H1 (cell line): Measurements from ENCODE around the gene CAMTA1. TPM values are rescaled to one million over a fixed set of nuclear protein-coding genes. Genes with fewer than 3 reads are reported as not detected.

ENCODE experiments used
- CTCF ChIA-PET: fragments of 300-600 bp; sonication (Branson Sonifier 250); formaldehyde crosslinking; loops from one replicate; lab custom pipeline; 2021; ENCODE audit not compliant: partially characterized antibody; lab: Charles Lee
- POLR2A ChIA-PET: fragments of 300-600 bp; sonication (Branson Sonifier 250); formaldehyde crosslinking; loops from one replicate; lab custom pipeline; 2021; ENCODE audit warnings: inconsistent platforms; ENCODE audit not compliant: partially characterized antibody; lab: Charles Lee
- DNase-seq, 2 experiments: peaks; one replicate each; pipeline versions ENCODE4 v3.0.0 to v3.0.0-alpha.2; 2010 to 2022; ENCODE audit warnings: low spot score in 2 of 2, low read depth in 1 of 2, mixed read lengths in 1 of 2
- FAIRE-seq: peaks from 2 replicates; lab custom pipeline; 2011; peaks lifted over from hg19 to GRCh38; lab: Jason Lieb, UNC
- H2AFZ ChIP-seq: 2 replicates; pipeline ENCODE4 v1.8.1; 2012; ENCODE audit warnings: low read length, inconsistent platforms
- H2AK5ac ChIP-seq: 2 replicates; pipeline ENCODE4 v1.6.1; 2013; ENCODE audit warnings: low read depth, low read length
- H2BK120ac ChIP-seq: replicated peaks from 2 replicates; pipeline ENCODE3; 2013; ENCODE audit warnings: low read depth, low read length, inconsistent platforms
- H2BK12ac ChIP-seq: 2 replicates; pipeline ENCODE4 v1.6.1; 2013; ENCODE audit warnings: low read depth, low read length
- H2BK15ac ChIP-seq: 2 replicates; pipeline ENCODE4 v1.6.1; 2013; ENCODE audit warnings: low read length
- H2BK20ac ChIP-seq: 2 replicates; pipeline ENCODE4 v1.6.1; 2013; ENCODE audit warnings: low read length
- H2BK5ac ChIP-seq: 2 replicates; pipeline ENCODE4 v1.6.1; 2013; ENCODE audit warnings: low read depth, low read length
- H3K14ac ChIP-seq: 2 replicates; pipeline ENCODE4 v1.6.1; 2013; ENCODE audit warnings: inconsistent platforms; ENCODE audit not compliant: insufficient read length
- H3K18ac ChIP-seq: 2 replicates; pipeline ENCODE4 v1.6.1; 2013; ENCODE audit warnings: low read length; ENCODE audit errors: extremely low read depth
- H3K23ac ChIP-seq: 2 replicates; pipeline ENCODE4 v1.6.1; 2013; ENCODE audit warnings: inconsistent platforms; ENCODE audit not compliant: insufficient read length
- H3K23me2 ChIP-seq: 2 replicates; pipeline ENCODE4 v1.6.1; 2013; ENCODE audit warnings: low read depth, low read length
- H3K27ac ChIP-seq: 2 replicates; pipeline ENCODE4 v1.6.1; 2011; ENCODE audit warnings: low read depth, low read length, inconsistent platforms
- H3K27me3 ChIP-seq, 4 experiments: replicated peaks in 1 of 4; 1 replicate in 1 of 4; 2 replicates in 3 of 4; pipeline versions ENCODE4 v1.6.1 to v1.8.1; 2011 to 2013; ENCODE audit warnings: low read length in 3 of 4, mild to moderate bottlenecking in 3 of 4, inconsistent platforms in 2 of 4, mixed read lengths in 2 of 4, moderate library complexity in 1 of 4; ENCODE audit not compliant: control insufficient read depth in 3 of 4, insufficient read depth in 3 of 4; ENCODE audit errors: extremely low read depth in 1 of 4
- H3K36me3 ChIP-seq, 4 experiments: 2 replicates each; pipeline versions ENCODE4 v1.6.1 to v1.8.1; 2011 to 2013; ENCODE audit warnings: mild to moderate bottlenecking in 4 of 4, low read length in 3 of 4, moderate library complexity in 2 of 4, control low read depth in 1 of 4, inconsistent platforms in 1 of 4; ENCODE audit not compliant: insufficient read depth in 4 of 4, control insufficient read depth in 2 of 4
- H3K4ac ChIP-seq: replicated peaks from 2 replicates; pipeline ENCODE3; 2013; ENCODE audit warnings: low read length, low read depth, mixed read lengths, inconsistent platforms; ENCODE audit not compliant: insufficient read length
- H3K4me1 ChIP-seq, 4 experiments: replicated peaks in 1 of 4; 1 replicate in 1 of 4; 2 replicates in 3 of 4; pipeline versions ENCODE4 v1.6.1 to v1.8.1; 2011 to 2013; ENCODE audit warnings: low read length in 3 of 4, inconsistent platforms in 2 of 4, mixed read lengths in 1 of 4; ENCODE audit not compliant: insufficient read depth in 4 of 4, control insufficient read depth in 3 of 4
- H3K4me2 ChIP-seq, 2 experiments: 2 replicates each; pipeline versions ENCODE4 v1.6.1 to v1.8.1; 2011 to 2013; ENCODE audit warnings: low read depth in 2 of 2, low read length in 2 of 2, control low read depth in 1 of 2, inconsistent platforms in 1 of 2, mild to moderate bottlenecking in 1 of 2; ENCODE audit not compliant: insufficient read depth in 1 of 2
- H3K4me3 ChIP-seq, 4 experiments: fragments of 200-600, 300-600 bp in 1 of 4; sonication (generic), shearing (Covaris generic), sonication (Bioruptor Twin) in 1 of 4; 2 replicates each; pipeline versions ENCODE4 v1.5.1 to v1.8.1; 2011 to 2016; ENCODE audit warnings: low read length in 4 of 4, low read depth in 3 of 4, control low read depth in 2 of 4, inconsistent platforms in 2 of 4, mild to moderate bottlenecking in 2 of 4, mixed read lengths in 1 of 4, moderate library complexity in 1 of 4; ENCODE audit not compliant: insufficient read depth in 2 of 4; ENCODE audit errors: extremely low read depth in 1 of 4
- H3K56ac ChIP-seq: replicated peaks from 2 replicates; pipeline ENCODE3; 2013; ENCODE audit warnings: low read depth, mild to moderate bottlenecking, mixed read lengths, low read length, inconsistent platforms; ENCODE audit not compliant: insufficient read length
- H3K79me1 ChIP-seq: 2 replicates; pipeline ENCODE4 v1.6.1; 2013; ENCODE audit warnings: low read depth, low read length, control low read depth
- H3K79me2 ChIP-seq, 2 experiments: 2 replicates each; pipeline versions ENCODE4 v1.6.1 to v1.8.1; 2012 to 2013; ENCODE audit warnings: low read length in 2 of 2, mild to moderate bottlenecking in 2 of 2, inconsistent platforms in 1 of 2; ENCODE audit not compliant: insufficient read depth in 2 of 2, control insufficient read depth in 1 of 2
- H3K9ac ChIP-seq, 4 experiments: replicated peaks in 1 of 4; 1 replicate in 1 of 4; 2 replicates in 3 of 4; pipeline versions ENCODE4 v1.6.1 to v1.8.1; 2011 to 2013; ENCODE audit warnings: low read depth in 3 of 4, low read length in 3 of 4, control low read depth in 2 of 4, mild to moderate bottlenecking in 2 of 4, moderate library complexity in 2 of 4, inconsistent platforms in 1 of 4; ENCODE audit errors: extremely low read depth in 1 of 4
- H3K9me3 ChIP-seq, 2 experiments: 2 replicates each; pipeline versions ENCODE4 v1.6.1 to v1.8.1; 2012 to 2013; ENCODE audit warnings: mild to moderate bottlenecking in 2 of 2, moderate library complexity in 2 of 2, control low read depth in 1 of 2, inconsistent platforms in 1 of 2, low read depth in 1 of 2, low read length in 1 of 2, mixed read lengths in 1 of 2; ENCODE audit not compliant: insufficient read depth in 2 of 2
- H4K20me1 ChIP-seq, 2 experiments: replicated peaks in 1 of 2; 2 replicates each; pipeline versions ENCODE3 to v1.8.1; 2011 to 2013; ENCODE audit warnings: inconsistent platforms in 2 of 2, low read length in 2 of 2, mild to moderate bottlenecking in 1 of 2; ENCODE audit not compliant: insufficient read depth in 2 of 2, control insufficient read depth in 1 of 2
- H4K5ac ChIP-seq: 2 replicates; pipeline ENCODE4 v1.6.1; 2013; ENCODE audit warnings: low read length, low read depth, mixed read lengths, inconsistent platforms; ENCODE audit not compliant: insufficient read length
- H4K8ac ChIP-seq: 2 replicates; pipeline ENCODE4 v1.8.0; 2013; ENCODE audit warnings: mild to moderate bottlenecking, moderate library complexity, low read length, inconsistent platforms; ENCODE audit not compliant: insufficient read depth; ENCODE audit errors: extremely low read depth
- H4K91ac ChIP-seq: replicated peaks from 2 replicates; pipeline ENCODE3; 2013; ENCODE audit warnings: low read length, mixed read lengths, inconsistent platforms; ENCODE audit not compliant: insufficient read length
- ATF2 ChIP-seq: IDR thresholded peaks from 2 replicates; pipeline ENCODE4 v1.6.1; 2012; ENCODE audit warnings: low read length, inconsistent platforms
- BACH1 ChIP-seq: IDR thresholded peaks from 2 replicates; pipeline ENCODE4 v1.6.1; 2012; ENCODE audit warnings: low read length, improper control_type of control experiment
- CHD1 ChIP-seq: IDR thresholded peaks from 2 replicates; pipeline ENCODE4 v1.6.1; 2012; ENCODE audit warnings: low read depth, low read length, improper control_type of control experiment
- CHD2 ChIP-seq: IDR thresholded peaks from 2 replicates; pipeline ENCODE4 v1.6.1; 2012; ENCODE audit warnings: low read length, improper control_type of control experiment
- EGR1 ChIP-seq: IDR thresholded peaks from 2 replicates; pipeline ENCODE4 v1.6.1; 2011; ENCODE audit warnings: low read depth, low read length, borderline replicate concordance
- KDM4A ChIP-seq: IDR thresholded peaks from one replicate; pipeline ENCODE4 v1.7.1; 2012; ENCODE audit warnings: low read depth, mild to moderate bottlenecking, moderate library complexity, low read length, inconsistent platforms; ENCODE audit not compliant: severe bottlenecking
- POLR2A ChIP-seq, 2 experiments: IDR thresholded peaks; 1 replicate in 1 of 2; 2 replicates in 1 of 2; pipeline ENCODE4 v1.6.1; 2011; ENCODE audit warnings: low read depth in 2 of 2, low read length in 2 of 2, mild to moderate bottlenecking in 2 of 2; ENCODE audit errors: control extremely low read depth in 1 of 2
- POU5F1 ChIP-seq: IDR thresholded peaks from 2 replicates; pipeline ENCODE4 v1.6.1; 2011; ENCODE audit warnings: low read depth, mild to moderate bottlenecking, low read length, moderate library complexity
- RXRA ChIP-seq: IDR thresholded peaks from 2 replicates; pipeline ENCODE4 v1.6.1; 2011; ENCODE audit warnings: low read depth, mild to moderate bottlenecking, low read length, moderate library complexity; ENCODE audit not compliant: insufficient read depth
- SAP30 ChIP-seq: fragments of 300-600 bp; sonication (generic); IDR thresholded peaks from 2 replicates; pipeline ENCODE4 v1.7.1; 2012; ENCODE audit warnings: low read length, moderate library complexity, mild to moderate bottlenecking, inconsistent platforms; ENCODE audit not compliant: insufficient read depth, insufficient replicate concordance
- SIX5 ChIP-seq: IDR thresholded peaks from 2 replicates; pipeline ENCODE4 v1.6.1; 2011; ENCODE audit warnings: mild to moderate bottlenecking, low read depth, low read length
- TAF1 ChIP-seq: IDR thresholded peaks from 2 replicates; pipeline ENCODE4 v1.6.1; 2011; ENCODE audit warnings: mild to moderate bottlenecking, low read depth, low read length
- WGBS, 2 experiments: shearing (Covaris generic) in 1 of 2; methylation state at CpG; one replicate each; pipeline versions ENCODE4 v1.1.6 to v1.1.7; 2013 to 2015; ENCODE audit warnings: low lambda C conversion rate in 2 of 2, mixed read lengths in 2 of 2, inconsistent platforms in 1 of 2, low coverage in 1 of 2, missing lambda C conversion rate in 1 of 2; ENCODE audit not compliant: insufficient replicate concordance in 2 of 2, insufficient coverage in 1 of 2, insufficient read length in 1 of 2; ENCODE audit errors: extremely low coverage in 1 of 2, missing lambda C conversion rate in 1 of 2; 5-methylcytosine and 5-hydroxymethylcytosine counted together
- polyA plus RNA-seq, 7 experiments: library from polyadenylated mRNA; depleted of rRNA in 3 of 7; stranded (reverse) in 5 of 7; unstranded in 2 of 7; fragments of >200 nt in 5 of 7; fragments of 200-250 nt in 2 of 7; gene quantifications; 1 replicate in 5 of 7; 2 replicates in 1 of 7; 4 replicates in 1 of 7; pipeline versions ENCODE4 v1.2.1 to v1.2.3, GENCODE V29; 2011 to 2013; ENCODE audit warnings: missing spikeins in 2 of 7, mixed read lengths in 2 of 7
- total RNA-seq: library from RNA; stranded (reverse); fragmentation: NEBNext Ultra II Directional; extraction: Animal tissue kit (Norgen Biotek cat#: 25700); gene quantifications from 2 replicates; pipeline ENCODE4 v1.2.1, GENCODE V29; 2021

Gene CAMTA1
- total and polyA plus RNA-seq, 2 of the 8 experiments (the other 6 are each of a cell fraction or from before 2014, with no cell fraction given): 65.0 to 119 TPM

GRCh38 chr1:6996866-6997265 is 211.6 kb downstream of the CAMTA1 start:
- Histone ChIP-seq H2BK12ac (no peak overlapping the region), H2BK120ac (no peak overlapping the region), H4K91ac (no peak overlapping the region), H3K14ac (no peak overlapping the region), H3K18ac (no peak overlapping the region; the same call in 1 of the 2 replicates), H4K8ac (no peak overlapping the region), H3K56ac (no peak overlapping the region), H3K36me3 (no peaks in the 10 kb centered on the region), H3K27ac (no peak overlapping the region), H2BK20ac (no peak overlapping the region), H2AK5ac (no peak overlapping the region), H3K23me2 (no peaks in the 10 kb centered on the region), H2BK5ac (no peak overlapping the region), H3K79me2 (no peaks in the 10 kb centered on the region), H3K4me2 (no peak overlapping the region), H3K27me3 (no peaks in the 10 kb centered on the region), H3K9me3 (no peaks in the 10 kb centered on the region), H2AFZ (no peak overlapping the region), H3K4me3 (no peak overlapping the region), H3K4ac (no peak overlapping the region), H2BK15ac (no peak overlapping the region), H3K4me1 (peaks cover 3 to 7% (median 5%) of the 10 kb centered on the region in 4 experiments; a peak in 6 of 7 replicates), H3K23ac (no peak overlapping the region), H4K5ac (no peak overlapping the region), H3K9ac (no peak overlapping the region), H4K20me1 (no peaks in the 10 kb centered on the region), H3K79me1 (no peaks in the 10 kb centered on the region)
- TF ChIP-seq TAF1 (no peak), ATF2 (no peak), CHD2 (no peak), KDM4A (no peak), EGR1 (no peak), RXRA (no peak), POLR2A (IDR thresholded peaks at IDR 0.05; ENCODE audit: control extremely low read depth in 1 of 2, low read depth in 2 of 2, low read length in 2 of 2) (no peak), SAP30 (no peak), SIX5 (no peak), CHD1 (no peak), POU5F1 (no peak), BACH1 (no peak)
- FAIRE-seq (no peak), DNase-seq (no peak)
- WGBS, 2 experiments: 85% methylated on average over 10 of the region's 10 CpGs; no CpG with 5 or more reads in 1 of the 2 experiments
- ChIA-PET POLR2A (no interaction called here), CTCF (interaction anchor here (0.6 to 2.5 kb wide), 6 partner anchors 9 to 1275 kb away, joined by 3 to 10 read pairs (median 4); no protein-coding TSS in a partner anchor)
